Ectodermal cell (in vitro differentiated cells): ENCODE results near the gene LDAH.

Source experiments
- H3K27ac ChIP-seq: 2 replicates; pipeline ENCODE4 v1.7.0; 2013; ENCODE audit warnings: mild to moderate bottlenecking, low read depth, low read length; ENCODE audit not compliant: insufficient read depth, poor library complexity, severe bottlenecking
- H3K27me3 ChIP-seq: 2 replicates; pipeline ENCODE4 v1.7.0; 2013; ENCODE audit warnings: mild to moderate bottlenecking, low read length; ENCODE audit not compliant: insufficient read depth, control insufficient read depth, poor library complexity, severe bottlenecking
- H3K36me3 ChIP-seq: one replicate; pipeline ENCODE4 v1.7.0; 2013; ENCODE audit warnings: low read length; ENCODE audit not compliant: control insufficient read depth, insufficient read depth
- H3K4me1 ChIP-seq: one replicate; pipeline ENCODE4 v1.7.0; 2013; ENCODE audit warnings: low read length; ENCODE audit not compliant: control insufficient read depth, insufficient read depth
- H3K4me3 ChIP-seq: 2 replicates; pipeline ENCODE4 v1.7.0; 2013; ENCODE audit warnings: low read depth, low read length, control low read depth; ENCODE audit not compliant: insufficient read depth
- H3K9me3 ChIP-seq: 2 replicates; pipeline ENCODE4 v1.7.0; 2013; ENCODE audit warnings: mild to moderate bottlenecking, low read length, moderate library complexity; ENCODE audit not compliant: control insufficient read depth
- WGBS, 2 experiments: methylation state at CpG; one replicate each; pipeline ENCODE4 v1.1.7; 2013; ENCODE audit warnings: missing lambda C conversion rate in 2 of 2; 5-methylcytosine and 5-hydroxymethylcytosine counted together

The LDAH gene

DNA sequence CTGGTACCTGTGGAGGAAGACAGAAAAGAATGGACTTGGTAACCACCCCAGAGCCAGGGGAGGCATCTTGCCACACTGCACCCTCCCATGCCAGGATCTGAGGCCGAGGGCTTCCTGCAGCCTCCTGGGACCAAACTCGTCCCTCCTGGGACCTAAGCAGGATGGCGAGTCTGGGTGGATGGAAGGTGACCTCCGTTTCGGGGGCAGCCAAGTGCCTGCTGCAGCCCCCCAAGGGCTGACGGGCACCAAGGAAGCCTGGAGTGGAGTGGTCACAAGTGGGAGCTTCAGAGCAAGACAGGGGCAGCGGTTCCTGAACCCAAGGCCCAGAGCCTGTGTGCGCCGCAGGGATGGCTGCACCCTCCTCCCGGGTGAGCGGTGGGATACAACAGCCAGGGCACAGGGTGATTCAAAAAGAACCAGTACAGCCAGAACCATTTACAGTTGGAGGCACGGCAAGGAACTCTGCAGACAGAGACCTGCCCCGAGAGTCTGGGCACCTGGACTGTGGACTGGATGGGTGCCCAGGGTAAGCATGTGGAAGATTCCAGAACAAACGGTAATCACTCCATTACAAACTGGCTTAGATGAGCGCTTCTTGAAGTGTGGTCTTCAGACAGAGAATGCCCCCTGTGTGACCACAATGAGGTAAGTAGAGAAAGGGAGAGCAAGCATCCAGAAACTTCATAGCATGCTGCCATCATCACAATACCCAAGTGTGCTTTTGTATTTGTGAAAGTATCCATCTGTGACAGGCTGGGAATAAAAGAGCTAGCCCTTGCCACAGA is 184.1 kb downstream of the LDAH start:
- Histone ChIP-seq H3K4me3 (no peak overlapping the region), H3K9me3 (no peaks in the 10 kb centered on the region), H3K27me3 (no peaks in the 10 kb centered on the region), H3K4me1 (peaks cover 5% of the 10 kb centered on the region), H3K27ac (no peak overlapping the region), H3K36me3 (peaks cover 1% of the 10 kb centered on the region)
- 94 to 95% methylated on average over 15 of the region's 15 CpGs for WGBS, 2 experiments

DNA sequence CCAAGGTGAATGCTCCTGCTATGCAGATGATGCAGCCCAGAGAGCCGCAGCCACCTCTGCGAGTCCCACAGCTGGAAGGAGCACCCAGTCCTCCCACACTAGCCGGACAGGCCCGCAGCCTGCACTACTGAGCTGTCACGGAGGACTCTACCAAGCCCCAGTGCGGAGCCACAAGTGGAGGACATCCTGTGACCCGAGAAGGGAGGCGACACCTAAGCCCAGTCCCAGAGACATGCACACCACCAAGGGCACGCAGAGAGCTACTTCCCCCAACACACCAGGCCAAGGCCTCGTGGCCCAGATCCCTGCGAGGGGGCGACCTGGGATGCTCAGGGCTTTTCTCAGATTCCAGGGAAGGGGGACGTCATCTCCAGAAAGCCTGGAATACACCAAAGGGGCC is 184.9 kb downstream of the LDAH start:
- Histone ChIP-seq H3K4me1 (peaks cover 5% of the 10 kb centered on the region), H3K4me3 (no peak overlapping the region), H3K36me3 (no peaks in the 10 kb centered on the region), H3K9me3 (no peaks in the 10 kb centered on the region), H3K27ac (no peak overlapping the region), H3K27me3 (no peaks in the 10 kb centered on the region)
- WGBS, 2 experiments, result 92 to 94% methylated on average over 13 of the region's 13 CpGs

DNA sequence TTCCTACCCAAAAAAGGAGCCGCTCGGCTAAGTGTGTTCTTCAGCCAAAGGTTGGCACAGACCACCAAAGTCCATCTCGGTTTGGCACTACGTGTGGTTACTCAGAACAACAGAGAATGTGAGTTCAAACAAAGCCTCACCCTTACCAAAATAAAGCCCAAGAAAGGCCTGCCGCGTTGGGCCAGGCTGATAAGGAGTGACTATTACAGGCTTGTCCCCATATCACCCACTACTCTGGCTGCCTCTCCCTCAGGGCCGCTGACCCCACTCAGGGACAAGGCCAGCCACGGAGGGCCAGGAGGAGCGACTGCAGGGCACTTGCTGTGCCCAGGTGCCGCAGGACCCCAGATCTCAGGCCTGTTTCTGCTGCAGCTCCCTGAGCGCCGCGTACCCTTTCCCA is 185.8 kb downstream of the LDAH start:
- no peaks in the 10 kb centered on the region for H3K9me3 ChIP-seq
- WGBS, 2 experiments, result 85 to 94% methylated on average over 12 to 13 of the region's 13 CpGs
- H3K4me1 ChIP-seq, result peaks cover 5% of the 10 kb centered on the region
- H3K27me3 ChIP-seq, result no peaks in the 10 kb centered on the region
- H3K36me3 ChIP-seq, result no peaks in the 10 kb centered on the region
- no peak overlapping the region for H3K27ac ChIP-seq
- H3K4me3 ChIP-seq, result no peak overlapping the region

DNA sequence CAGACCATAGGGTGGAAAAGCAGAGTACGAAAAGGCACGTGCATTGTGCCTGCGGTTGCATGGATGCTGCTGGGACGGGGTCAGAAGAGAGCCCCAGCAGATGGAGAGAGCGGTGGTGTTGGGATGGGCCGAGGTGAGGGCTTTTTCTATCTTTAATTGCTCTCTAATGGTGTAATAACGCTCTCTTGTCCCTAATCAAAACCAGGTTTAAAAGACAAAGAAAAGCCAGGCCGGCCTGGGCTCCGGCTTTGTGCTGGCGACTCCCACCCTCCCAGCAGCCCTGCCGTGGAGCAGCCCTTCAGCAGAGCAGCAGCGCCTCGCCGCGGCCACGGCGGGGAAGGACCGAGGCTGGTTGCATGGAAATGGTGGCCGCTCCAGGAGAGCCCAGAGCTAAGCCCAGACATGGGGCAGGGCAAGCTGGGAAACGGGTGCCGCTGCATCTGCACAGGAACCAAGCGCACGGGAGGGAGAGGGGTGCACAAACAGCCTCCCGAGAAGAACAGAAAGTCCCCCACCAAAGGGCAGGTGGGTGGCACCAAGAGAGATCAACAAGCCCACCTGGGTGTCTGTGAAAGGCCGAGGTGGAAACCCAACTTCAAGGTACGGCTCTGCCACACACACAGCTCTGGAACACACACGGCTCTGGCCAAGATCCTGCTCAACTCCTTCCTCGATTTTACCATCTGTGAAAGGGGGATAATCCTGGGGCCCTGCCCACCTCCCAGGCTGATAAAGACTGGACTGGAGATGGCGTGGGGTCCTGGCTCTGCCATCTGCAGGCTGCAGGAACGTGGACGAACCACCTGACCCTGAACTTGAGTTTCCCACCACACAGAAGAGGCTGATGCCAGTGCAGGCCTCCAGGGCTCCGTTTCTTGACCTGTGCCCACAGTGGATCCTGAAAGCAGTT is 187.0 kb downstream of the LDAH start:
- H3K4me3 ChIP-seq, result no peak overlapping the region
- no peaks in the 10 kb centered on the region for H3K9me3 ChIP-seq
- WGBS, 2 experiments, result 35 to 37% methylated on average over 32 of the region's 32 CpGs
- H3K4me1 ChIP-seq, result peaks cover 5% of the 10 kb centered on the region
- H3K27me3 ChIP-seq, result no peaks in the 10 kb centered on the region
- no peak overlapping the region for H3K27ac ChIP-seq
- H3K36me3 ChIP-seq, result no peaks in the 10 kb centered on the region

DNA sequence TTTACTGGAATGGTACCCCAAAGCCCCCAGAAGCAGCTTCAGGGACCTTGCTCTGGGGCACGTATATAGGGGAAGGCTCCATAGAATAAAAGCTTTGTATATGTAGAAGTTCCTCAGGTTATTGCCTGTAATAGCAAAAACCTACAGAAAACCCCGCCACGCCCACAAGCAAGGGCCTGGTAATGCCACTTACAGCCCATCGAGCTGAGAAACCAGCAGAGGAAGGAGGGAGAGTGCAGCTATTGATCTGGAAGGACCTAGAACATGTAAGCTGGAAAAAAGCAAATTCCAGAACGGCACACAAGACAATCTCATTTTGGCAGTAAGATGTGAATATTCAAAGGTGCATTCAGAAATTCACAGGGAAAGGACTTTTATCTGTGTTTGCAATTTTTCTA is 187.8 kb downstream of the LDAH start:
- Histone ChIP-seq H3K4me1 (peaks cover 5% of the 10 kb centered on the region), H3K27ac (no peak overlapping the region), H3K36me3 (no peaks in the 10 kb centered on the region), H3K4me3 (no peak overlapping the region), H3K27me3 (no peaks in the 10 kb centered on the region), H3K9me3 (no peaks in the 10 kb centered on the region)
- 87 to 90% methylated on average over 5 of the region's 5 CpGs for WGBS, 2 experiments

DNA sequence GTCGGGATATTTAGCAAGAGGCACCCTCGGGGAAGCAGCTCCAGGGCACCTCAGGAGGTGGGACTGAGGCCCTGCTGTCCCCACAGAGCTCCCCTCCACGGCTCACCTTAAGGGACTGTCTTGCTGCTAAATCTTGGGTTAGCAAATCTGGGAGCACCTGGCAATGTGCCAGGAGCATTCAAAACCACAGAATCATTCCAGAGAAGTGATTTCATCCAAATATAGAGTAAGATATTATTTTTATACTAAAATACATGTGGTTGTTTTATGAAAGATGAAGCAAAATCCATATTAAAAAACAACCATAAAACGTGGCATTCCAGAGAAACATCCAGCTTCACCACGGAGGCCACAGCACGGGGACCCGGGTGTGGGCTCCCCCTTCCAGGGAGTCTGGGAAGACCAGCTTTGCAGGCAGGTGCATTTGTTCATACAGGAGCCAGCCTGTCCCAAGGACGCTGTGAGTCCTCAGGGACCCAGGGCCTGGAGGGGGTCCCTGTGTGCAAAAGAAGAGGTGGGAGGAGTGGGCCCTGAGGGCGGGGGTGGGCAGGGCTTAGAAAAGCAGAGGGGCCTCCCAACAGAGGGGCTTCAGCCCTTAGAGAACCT is 188.3 kb downstream of the LDAH start:
- Histone ChIP-seq H3K27ac (no peak overlapping the region), H3K27me3 (no peaks in the 10 kb centered on the region), H3K4me3 (no peak overlapping the region), H3K4me1 (peaks cover 5% of the 10 kb centered on the region), H3K9me3 (no peaks in the 10 kb centered on the region), H3K36me3 (no peaks in the 10 kb centered on the region)
- WGBS, 2 experiments, result 90 to 91% methylated on average over 9 of the region's 9 CpGs
